ENCODE data around the gene CCNL2. TPM values are rescaled to one million over a fixed set of nuclear protein-coding genes. Genes with fewer than 3 reads are reported as not detected.

The CCNL2 gene
- total RNA-seq, 1 experiment from 2014 or later = 173 TPM

DNA sequence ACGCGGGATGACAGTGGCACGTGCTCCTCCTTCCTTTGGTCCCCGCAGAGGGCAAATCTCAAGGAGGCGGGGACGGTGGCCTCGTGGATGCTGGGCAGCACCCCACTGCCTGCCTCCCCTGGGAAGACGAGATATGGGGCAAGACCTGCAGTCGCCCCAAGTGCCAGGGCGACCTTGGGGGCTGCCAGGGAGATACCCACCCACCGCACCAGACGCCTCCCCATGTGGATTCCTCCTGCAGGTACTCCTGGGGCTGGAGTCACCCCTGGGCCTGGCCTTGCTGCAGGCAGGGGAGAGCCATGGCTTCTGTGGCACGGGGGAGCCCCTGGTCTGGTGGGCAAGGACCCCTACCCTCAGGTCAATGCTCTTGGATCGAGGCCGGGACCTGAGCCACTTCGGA is 18.3 kb downstream of the CCNL2 start:
- Histone ChIP-seq H3K4ac (ENCODE audit: low read depth, low read length) (no peak overlapping the region), H2BK12ac (ENCODE audit: insufficient read length, low read depth, low read length) (no peak overlapping the region), H3K4me2 (ENCODE audit: insufficient read depth, insufficient read length, low read length) (no peak overlapping the region), H4K20me1 (ENCODE audit: control insufficient read depth, insufficient read depth, insufficient read length) (no peaks in the 10 kb centered on the region), H4K5ac (ENCODE audit: insufficient read length, low read depth, low read length) (no peak overlapping the region), H2BK15ac (ENCODE audit: low read depth, low read length) (no peak overlapping the region), H2AK5ac (ENCODE audit: insufficient read length, low read length) (no peak overlapping the region), H3K4me1 (ENCODE audit: insufficient read depth, low read length) (no peaks in the 10 kb centered on the region), H3T11ph (ENCODE audit: low read length) (no peak overlapping the region), H2BK120ac (ENCODE audit: low read depth, low read length, poor library complexity, severe bottlenecking) (no peak overlapping the region), H4K8ac (replicated peaks; ENCODE audit: insufficient read length, low read depth, low read length) (no peak overlapping the region), H3K18ac (ENCODE audit: insufficient read length, low read depth, low read length) (no peak overlapping the region), H3K9me3 (ENCODE audit: control insufficient read depth, low read depth, low read length) (no peaks in the 10 kb centered on the region), H3K9ac (ENCODE audit: extremely low read depth, insufficient read length, low read length) (no peak overlapping the region), H4K91ac (ENCODE audit: insufficient read length, low read depth, low read length) (no peak overlapping the region), H3K27ac (ENCODE audit: insufficient read length, low read depth, low read length) (no peak overlapping the region), H3K56ac (ENCODE audit: insufficient read length, low read depth, low read length) (no peak overlapping the region), H2AFZ (ENCODE audit: low read length) (no peak overlapping the region), H2BK20ac (ENCODE audit: low read depth, low read length, poor library complexity, severe bottlenecking) (no peak overlapping the region), H3K79me1 (ENCODE audit: insufficient read depth, low read depth, low read length, poor library complexity, severe bottlenecking) (peaks cover 3% of the 10 kb centered on the region), H3K14ac (ENCODE audit: insufficient read depth, low read length) (no peak overlapping the region; the same call in 1 of the 2 replicates), H3K23ac (ENCODE audit: insufficient read length, low read depth, low read length) (no peak overlapping the region), H3K27me3 (ENCODE audit: insufficient read depth, low read length) (no peaks in the 10 kb centered on the region), H3K79me2 (ENCODE audit: insufficient read depth, low read length) (no peaks in the 10 kb centered on the region), H2BK5ac (ENCODE audit: insufficient read length, low read length) (no peak overlapping the region), H3K23me2 (ENCODE audit: insufficient read length, low read depth, low read length, poor library complexity, severe bottlenecking) (no peaks in the 10 kb centered on the region)
- DNase-seq = no peak
- Mint-ChIP-seq H3K27ac (no peak overlapping the region), H3K4me3 (no peak overlapping the region), H3K4me1 (peaks cover 6 to 10% of the 10 kb centered on the region in 2 experiments), H3K27me3 (ENCODE audit: low read depth) (no peaks in the 10 kb centered on the region), H3K9me3 (no peaks in the 10 kb centered on the region), H3K36me3 (ENCODE audit: insufficient read depth in 1 of 3, low read depth in 3 of 3) (peaks cover 0 to 17% (median 1%) of the 10 kb centered on the region in 3 experiments; a peak in 5 of 7 replicates)
- no CpG with 5 or more reads among the region's 16 CpGs for WGBS (ENCODE audit: extremely low coverage, insufficient read length, low lambda C conversion rate)
- TF ChIP-seq, protein P1, sequence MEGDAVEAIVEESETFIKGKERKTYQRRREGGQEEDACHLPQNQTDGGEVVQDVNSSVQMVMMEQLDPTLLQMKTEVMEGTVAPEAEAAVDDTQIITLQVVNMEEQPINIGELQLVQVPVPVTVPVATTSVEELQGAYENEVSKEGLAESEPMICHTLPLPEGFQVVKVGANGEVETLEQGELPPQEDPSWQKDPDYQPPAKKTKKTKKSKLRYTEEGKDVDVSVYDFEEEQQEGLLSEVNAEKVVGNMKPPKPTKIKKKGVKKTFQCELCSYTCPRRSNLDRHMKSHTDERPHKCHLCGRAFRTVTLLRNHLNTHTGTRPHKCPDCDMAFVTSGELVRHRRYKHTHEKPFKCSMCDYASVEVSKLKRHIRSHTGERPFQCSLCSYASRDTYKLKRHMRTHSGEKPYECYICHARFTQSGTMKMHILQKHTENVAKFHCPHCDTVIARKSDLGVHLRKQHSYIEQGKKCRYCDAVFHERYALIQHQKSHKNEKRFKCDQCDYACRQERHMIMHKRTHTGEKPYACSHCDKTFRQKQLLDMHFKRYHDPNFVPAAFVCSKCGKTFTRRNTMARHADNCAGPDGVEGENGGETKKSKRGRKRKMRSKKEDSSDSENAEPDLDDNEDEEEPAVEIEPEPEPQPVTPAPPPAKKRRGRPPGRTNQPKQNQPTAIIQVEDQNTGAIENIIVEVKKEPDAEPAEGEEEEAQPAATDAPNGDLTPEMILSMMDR (conservative IDR thresholded peaks at IDR 0.05) = no peak
